Natural killer cell (primary cell): Measurements from ENCODE around the gene ZNF599. TPM values are rescaled to one million over a fixed set of nuclear protein-coding genes. Genes with fewer than 3 reads are reported as not detected.
A peak's percentile ranks its signal among the peaks of the same experiment; 100 is the strongest.

Experiments
- ATAC-seq, 3 donors: fragments of 150-1000 bp in 2 of 3; fragments of 200-7000 bp in 1 of 3; cut with Tn5 transposase; 1 replicate in 1 of 3; 2 replicates in 2 of 3; pipeline ENCODE4 v1.10.0; 2021; ENCODE audit warnings: mild to moderate bottlenecking in 2 of 3, moderate library complexity in 2 of 3
- DNase-seq, 2 donors: peaks; one replicate each; pipeline versions ENCODE4 v3.0.0 to v3.0.0-alpha.2; 2013 to 2021; ENCODE audit warnings: mixed read lengths in 1 of 2
- H3K27ac ChIP-seq: one replicate; pipeline ENCODE4 v1.5.1; 2013; ENCODE audit warnings: mild to moderate bottlenecking, low read length
- H3K27me3 ChIP-seq: one replicate; pipeline ENCODE4 v1.6.1; 2013; ENCODE audit warnings: low read length; ENCODE audit not compliant: control insufficient read depth, insufficient read depth
- H3K36me3 ChIP-seq: one replicate; pipeline ENCODE4 v1.6.1; 2013; ENCODE audit warnings: low read length; ENCODE audit not compliant: control insufficient read depth, insufficient read depth
- H3K4me1 ChIP-seq: one replicate; pipeline ENCODE4 v1.6.1; 2013; ENCODE audit warnings: low read length; ENCODE audit not compliant: control insufficient read depth, insufficient read depth
- H3K4me3 ChIP-seq: one replicate; pipeline ENCODE4 v1.5.1; 2013; ENCODE audit warnings: low read length
- H3K9me3 ChIP-seq: one replicate; pipeline ENCODE4 v1.6.1; 2013; ENCODE audit warnings: low read length; ENCODE audit not compliant: control insufficient read depth, insufficient read depth
- H3K27ac Mint-ChIP-seq, 2 donors: one replicate each; pipeline ENCODE4 v1.8.0; 2022; ENCODE audit warnings: mild to moderate bottlenecking in 2 of 2, mixed read lengths in 2 of 2, moderate library complexity in 1 of 2
- H3K27me3 Mint-ChIP-seq, 2 donors: one replicate each; pipeline ENCODE4 v1.8.0; 2022; ENCODE audit warnings: low read depth in 2 of 2, mixed read lengths in 2 of 2
- H3K36me3 Mint-ChIP-seq: one replicate; pipeline ENCODE4 v1.8.0; 2022; ENCODE audit warnings: mixed read lengths
- H3K4me1 Mint-ChIP-seq, 2 donors: one replicate each; pipeline ENCODE4 v1.8.0; 2022; ENCODE audit warnings: mixed read lengths in 2 of 2
- H3K4me3 Mint-ChIP-seq: one replicate; pipeline ENCODE4 v1.8.0; 2022; ENCODE audit warnings: mild to moderate bottlenecking, moderate library complexity, mixed read lengths
- H3K9me3 Mint-ChIP-seq, 2 donors: one replicate each; pipeline ENCODE4 v1.8.0; 2022; ENCODE audit warnings: mixed read lengths in 2 of 2
- WGBS: methylation state at CpG from one replicate; pipeline ENCODE4 v1.1.7; 2013; ENCODE audit warnings: missing lambda C conversion rate; ENCODE audit not compliant: insufficient coverage; 5-methylcytosine and 5-hydroxymethylcytosine counted together
- intact Hi-C: fragments of 100-400 bp; cut with micrococcal nuclease; formaldehyde crosslinking; loops from one replicate; pipeline ENCODE4 v1.14.2; 2022
- total RNA-seq, 4 donors: library from RNA; stranded (reverse); fragments of 120-200 nt in 1 of 4; gene quantifications; one replicate each; pipeline versions ENCODE4 v1.2.3 to v1.2.4, GENCODE V29; 2013 to 2022
- TF ChIP-seq, protein P1 (sequence below): fragments of 200-600 bp; IDR thresholded peaks from one replicate; pipeline ENCODE4 v1.8.0; 2022; ENCODE audit warnings: antibody characterized with exemption

The ZNF599 gene
- total RNA-seq, 3 donors from 2014 or later (not counting 1 experiment from before 2014, with no cell fraction given) = 4.6 to 5.1 (median 4.8) TPM

- TF ChIP-seq, protein P1, sequence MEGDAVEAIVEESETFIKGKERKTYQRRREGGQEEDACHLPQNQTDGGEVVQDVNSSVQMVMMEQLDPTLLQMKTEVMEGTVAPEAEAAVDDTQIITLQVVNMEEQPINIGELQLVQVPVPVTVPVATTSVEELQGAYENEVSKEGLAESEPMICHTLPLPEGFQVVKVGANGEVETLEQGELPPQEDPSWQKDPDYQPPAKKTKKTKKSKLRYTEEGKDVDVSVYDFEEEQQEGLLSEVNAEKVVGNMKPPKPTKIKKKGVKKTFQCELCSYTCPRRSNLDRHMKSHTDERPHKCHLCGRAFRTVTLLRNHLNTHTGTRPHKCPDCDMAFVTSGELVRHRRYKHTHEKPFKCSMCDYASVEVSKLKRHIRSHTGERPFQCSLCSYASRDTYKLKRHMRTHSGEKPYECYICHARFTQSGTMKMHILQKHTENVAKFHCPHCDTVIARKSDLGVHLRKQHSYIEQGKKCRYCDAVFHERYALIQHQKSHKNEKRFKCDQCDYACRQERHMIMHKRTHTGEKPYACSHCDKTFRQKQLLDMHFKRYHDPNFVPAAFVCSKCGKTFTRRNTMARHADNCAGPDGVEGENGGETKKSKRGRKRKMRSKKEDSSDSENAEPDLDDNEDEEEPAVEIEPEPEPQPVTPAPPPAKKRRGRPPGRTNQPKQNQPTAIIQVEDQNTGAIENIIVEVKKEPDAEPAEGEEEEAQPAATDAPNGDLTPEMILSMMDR = no peak
These were observed 21.3 kb upstream of the ZNF599 start for GRCh38 chr19:34794066-34794960.

GRCh38 chr19:34793565-34793964, 20.6 kb upstream of the ZNF599 start:
- no peaks in the 10 kb centered on the region for H3K4me1 ChIP-seq
- H3K36me3 Mint-ChIP-seq = peaks cover 7% of the 10 kb centered on the region
- ATAC-seq (no peak), DNase-seq (no peak)
- H3K4me1 Mint-ChIP-seq = peaks cover 9 to 11% of the 10 kb centered on the region in 2 donors
- H3K27me3 ChIP-seq = no peaks in the 10 kb centered on the region
- no peaks in the 10 kb centered on the region for H3K27me3 Mint-ChIP-seq
- H3K36me3 ChIP-seq = no peaks in the 10 kb centered on the region
- H3K27ac Mint-ChIP-seq = peak overlapping the region in 1 of 2 donors; percentile 54
- peak overlapping the region; percentile 31 for H3K4me3 Mint-ChIP-seq
- no peaks in the 10 kb centered on the region for H3K9me3 Mint-ChIP-seq
- TF ChIP-seq, protein P1 = no peak
- intact Hi-C loops = no loop called here
- H3K27ac ChIP-seq = no peak overlapping the region
- 85% methylated on average over 3 of the region's 3 CpGs for WGBS
- H3K9me3 ChIP-seq = no peaks in the 10 kb centered on the region
- no peak overlapping the region for H3K4me3 ChIP-seq

More at GRCh38 chr19:34794066-34794960, 21.3 kb upstream of the ZNF599 start:
- ATAC-seq (no peak), DNase-seq (no peak)
- peak overlapping the region in 1 of 2 donors; percentile 54 for H3K27ac Mint-ChIP-seq
- H3K27ac ChIP-seq = no peak overlapping the region
- H3K4me1 Mint-ChIP-seq = peaks cover 9 to 11% of the 10 kb centered on the region in 2 donors
- H3K4me3 ChIP-seq = no peak overlapping the region
- H3K27me3 Mint-ChIP-seq = no peaks in the 10 kb centered on the region
- H3K9me3 ChIP-seq = no peaks in the 10 kb centered on the region
- intact Hi-C loops = no loop called here
- H3K4me3 Mint-ChIP-seq = no peak overlapping the region
- 83% methylated on average over 8 of the region's 9 CpGs for WGBS
- no peaks in the 10 kb centered on the region for H3K9me3 Mint-ChIP-seq
- peaks cover 11% of the 10 kb centered on the region for H3K36me3 Mint-ChIP-seq
- no peaks in the 10 kb centered on the region for H3K36me3 ChIP-seq
- no peaks in the 10 kb centered on the region for H3K4me1 ChIP-seq
- H3K27me3 ChIP-seq = no peaks in the 10 kb centered on the region

GRCh38 chr19:34788074-34788473, 15.1 kb upstream of the ZNF599 start:
- H3K36me3 ChIP-seq = no peaks in the 10 kb centered on the region
- H3K36me3 Mint-ChIP-seq = no peaks in the 10 kb centered on the region
- TF ChIP-seq, protein P1 = no peak
- no peaks in the 10 kb centered on the region for H3K27me3 ChIP-seq
- H3K27ac Mint-ChIP-seq = no peak overlapping the region
- WGBS = 68% methylated on average over 2 of the region's 2 CpGs
- no peak for ATAC-seq
- intact Hi-C loops = no loop called here
- H3K27ac ChIP-seq = no peak overlapping the region
- no peak for DNase-seq
- H3K9me3 Mint-ChIP-seq = no peaks in the 10 kb centered on the region
- no peak overlapping the region for H3K4me3 ChIP-seq
- H3K27me3 Mint-ChIP-seq = no peaks in the 10 kb centered on the region
- H3K4me1 ChIP-seq = no peaks in the 10 kb centered on the region
- H3K4me3 Mint-ChIP-seq = no peak overlapping the region
- H3K4me1 Mint-ChIP-seq = peaks cover 1 to 2% of the 10 kb centered on the region in 2 donors
- H3K9me3 ChIP-seq = no peaks in the 10 kb centered on the region
